Brain microvascular endothelial cell (primary cell): ENCODE results near the gene PARD3.

Experiments used
- DNase-seq: peaks from one replicate; pipeline ENCODE4 v3.0.0-alpha.2; 2020
- H3K27ac ChIP-seq: fragments of 250-450 bp; sonication (Bioruptor Pico); 2 replicates; pipeline ENCODE4 v1.5.1; 2020; ENCODE audit warnings: mild to moderate bottlenecking, moderate library complexity
- H3K27me3 ChIP-seq: fragments of 250-450 bp; sonication (Bioruptor Pico); replicated peaks from 2 replicates; pipeline ENCODE4 v1.5.1; 2020; ENCODE audit warnings: mild to moderate bottlenecking
- H3K36me3 ChIP-seq: fragments of 250-450 bp; sonication (Bioruptor Pico); replicated peaks from 2 replicates; pipeline ENCODE4 v1.5.1; 2020; ENCODE audit warnings: mild to moderate bottlenecking
- H3K4me3 ChIP-seq: 2 replicates; pipeline ENCODE4 v1.5.1; 2011; ENCODE audit warnings: low read depth, mild to moderate bottlenecking, control low read depth, low read length, moderate library complexity
- in situ Hi-C: cut with HindIII; loops from 2 replicates; pipeline ENCODE4 v1.10.0; 2017; ENCODE audit warnings: low sequenced_read_pairs, low pct_ligation_motif_present
- TF ChIP-seq, protein P1 (sequence below): IDR thresholded peaks from 2 replicates; pipeline ENCODE4 v1.5.1; 2011; ENCODE audit warnings: low read depth, mild to moderate bottlenecking, moderate library complexity, low read length, control low read depth, inconsistent platforms; ENCODE audit errors: missing control alignments

PARD3 gene

DNA sequence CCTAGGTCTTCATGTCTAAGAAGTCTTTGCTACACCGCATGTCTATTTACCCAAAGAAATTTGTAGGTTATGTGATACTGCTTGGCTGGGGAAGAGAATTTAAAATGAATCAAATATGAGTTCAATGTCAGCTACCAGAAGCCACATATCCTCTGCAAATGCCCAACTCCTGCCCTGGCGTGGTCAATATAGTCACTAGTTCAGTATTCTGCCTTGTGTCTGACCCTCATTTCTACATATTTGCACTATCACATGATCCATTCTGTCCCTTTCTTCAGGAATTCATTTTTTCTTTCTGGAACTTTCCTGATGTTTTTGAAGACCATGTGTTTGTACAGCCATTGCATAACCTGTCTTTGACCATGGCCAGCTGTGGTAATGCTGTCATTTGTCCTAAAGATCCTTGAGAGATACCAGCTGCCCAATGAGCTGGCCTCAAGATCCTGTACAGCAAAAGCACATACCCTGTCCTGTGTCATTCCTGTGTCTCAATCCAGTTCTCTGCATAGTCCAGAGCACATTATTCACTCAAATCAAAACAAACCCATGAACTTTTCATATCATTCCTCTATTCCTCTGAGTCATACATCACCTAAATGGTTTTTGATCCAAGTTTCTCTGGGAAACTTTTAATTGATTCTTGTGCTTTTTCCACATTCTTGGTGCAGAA, 524.5 kb downstream of the PARD3 start:
- DNase-seq = peak; percentile 91

DNA sequence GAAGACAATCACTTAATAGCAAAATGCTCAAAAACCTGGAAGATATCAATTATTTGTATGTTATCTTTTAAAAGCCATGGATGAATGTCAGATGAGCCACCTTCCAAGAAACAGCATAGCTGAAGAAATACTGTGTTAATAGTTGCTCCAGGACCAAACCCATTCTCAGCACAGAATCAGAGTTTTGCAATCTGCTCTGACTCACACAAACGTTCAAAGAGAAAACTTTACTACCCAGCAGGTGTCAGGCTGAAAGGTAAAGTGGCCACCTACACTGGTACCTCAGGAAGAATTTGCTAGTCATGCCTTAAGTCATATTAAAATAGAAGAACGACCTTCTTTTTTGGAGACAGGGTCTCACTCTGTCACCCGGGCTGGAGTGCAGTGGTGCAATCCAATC, 526.5 kb downstream of the PARD3 start:
- no peak for DNase-seq
- TF ChIP-seq, protein P1, sequence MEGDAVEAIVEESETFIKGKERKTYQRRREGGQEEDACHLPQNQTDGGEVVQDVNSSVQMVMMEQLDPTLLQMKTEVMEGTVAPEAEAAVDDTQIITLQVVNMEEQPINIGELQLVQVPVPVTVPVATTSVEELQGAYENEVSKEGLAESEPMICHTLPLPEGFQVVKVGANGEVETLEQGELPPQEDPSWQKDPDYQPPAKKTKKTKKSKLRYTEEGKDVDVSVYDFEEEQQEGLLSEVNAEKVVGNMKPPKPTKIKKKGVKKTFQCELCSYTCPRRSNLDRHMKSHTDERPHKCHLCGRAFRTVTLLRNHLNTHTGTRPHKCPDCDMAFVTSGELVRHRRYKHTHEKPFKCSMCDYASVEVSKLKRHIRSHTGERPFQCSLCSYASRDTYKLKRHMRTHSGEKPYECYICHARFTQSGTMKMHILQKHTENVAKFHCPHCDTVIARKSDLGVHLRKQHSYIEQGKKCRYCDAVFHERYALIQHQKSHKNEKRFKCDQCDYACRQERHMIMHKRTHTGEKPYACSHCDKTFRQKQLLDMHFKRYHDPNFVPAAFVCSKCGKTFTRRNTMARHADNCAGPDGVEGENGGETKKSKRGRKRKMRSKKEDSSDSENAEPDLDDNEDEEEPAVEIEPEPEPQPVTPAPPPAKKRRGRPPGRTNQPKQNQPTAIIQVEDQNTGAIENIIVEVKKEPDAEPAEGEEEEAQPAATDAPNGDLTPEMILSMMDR = no peak
- no peaks in the 10 kb centered on the region for H3K27me3 ChIP-seq
- H3K36me3 ChIP-seq = no peaks in the 10 kb centered on the region
- H3K27ac ChIP-seq = no peak overlapping the region
- in situ Hi-C loops = no loop called here
- no peak overlapping the region for H3K4me3 ChIP-seq

More for the DNA sequence above, 524.5 kb downstream of the PARD3 start:
- H3K4me3 ChIP-seq = no peak overlapping the region
- H3K36me3 ChIP-seq = no peaks in the 10 kb centered on the region
- H3K27me3 ChIP-seq = no peaks in the 10 kb centered on the region
- in situ Hi-C loops = no loop called here
- peak overlapping the region; percentile 75 for H3K27ac ChIP-seq
- TF ChIP-seq, protein P1 = no peak

DNA sequence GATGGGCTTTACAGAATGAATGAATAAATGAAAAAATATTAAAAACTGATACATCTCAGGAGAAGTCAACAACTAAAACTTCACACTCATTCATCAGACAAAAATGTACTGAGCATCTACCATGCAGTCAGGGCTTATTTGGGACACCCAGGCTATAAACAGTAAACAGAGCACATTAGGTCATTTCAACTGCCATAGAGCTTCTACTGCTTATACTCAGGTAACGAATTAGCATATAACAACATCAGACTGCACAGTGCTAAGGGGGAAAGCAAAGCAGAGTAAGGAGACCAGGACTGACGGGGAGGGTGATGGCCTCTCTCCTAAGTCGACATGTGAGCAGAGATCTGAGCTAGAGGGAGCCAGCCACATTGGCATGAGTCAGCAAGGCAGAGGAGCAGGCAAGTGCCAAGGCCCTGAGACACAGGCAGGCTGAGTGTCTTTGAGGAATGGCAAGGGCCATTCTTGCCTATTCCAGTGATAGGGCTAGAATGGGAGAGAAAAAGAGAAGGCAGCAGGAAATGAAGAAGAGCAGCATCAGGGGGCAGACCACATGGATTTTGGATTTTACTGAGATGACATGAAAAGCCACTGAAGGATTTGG, 528.9 kb downstream of the PARD3 start:
- H3K27ac ChIP-seq = no peak overlapping the region
- TF ChIP-seq, protein P1 = peak; percentile 8
- in situ Hi-C loops = no loop called here

DNA sequence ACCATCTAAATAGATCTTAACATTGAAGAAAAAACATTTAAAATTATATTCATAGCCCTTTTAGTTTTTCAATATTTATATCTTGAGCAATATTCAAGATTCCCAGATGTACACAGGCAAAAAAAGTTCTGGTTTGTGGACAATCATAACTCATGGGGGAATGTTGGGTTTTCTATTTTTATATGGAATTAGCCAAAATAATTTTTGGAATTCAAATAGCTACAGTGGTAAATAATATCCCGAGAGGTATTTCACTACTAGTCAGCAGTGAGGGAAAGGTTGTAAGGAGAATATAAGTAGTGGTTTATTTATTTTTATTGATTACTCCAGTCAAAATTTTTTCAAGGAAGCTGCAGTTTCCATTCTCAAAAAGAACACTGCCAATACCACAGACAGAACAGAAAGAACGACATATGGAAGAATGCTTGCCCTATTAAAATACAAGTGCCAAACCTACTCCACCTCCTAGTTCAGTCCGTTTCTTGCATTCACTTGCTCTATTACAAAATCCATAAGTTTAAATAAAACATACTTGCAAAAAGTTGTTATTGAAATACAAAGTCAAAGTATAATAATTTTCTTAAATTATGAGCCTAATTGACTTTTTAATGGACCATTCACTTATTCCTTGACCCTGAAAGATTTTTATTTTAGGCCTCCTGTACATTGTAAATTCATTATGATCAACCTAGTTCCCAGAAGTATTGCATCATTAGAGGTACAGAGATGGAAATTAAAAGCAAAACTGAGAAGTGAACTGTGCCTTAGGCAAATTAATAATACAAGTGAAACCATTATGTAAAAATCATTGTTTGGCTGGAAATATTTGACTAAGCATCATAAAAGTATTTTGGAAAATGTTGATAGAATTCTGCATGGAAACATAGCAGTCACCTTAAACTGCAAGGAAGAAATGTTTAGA, 533.2 kb downstream of the PARD3 start:
- TF ChIP-seq, protein P1 = no peak
- in situ Hi-C loops = no loop called here
- H3K27ac ChIP-seq = peak overlapping the region; percentile 89
- DNase-seq = no peak
- no peaks in the 10 kb centered on the region for H3K27me3 ChIP-seq
- H3K4me3 ChIP-seq = no peak overlapping the region
- H3K36me3 ChIP-seq = no peaks in the 10 kb centered on the region

More for the DNA sequence above, 528.9 kb downstream of the PARD3 start:
- H3K36me3 ChIP-seq = no peaks in the 10 kb centered on the region
- no peak overlapping the region for H3K4me3 ChIP-seq
- no peak for DNase-seq
- H3K27me3 ChIP-seq = no peaks in the 10 kb centered on the region

DNA sequence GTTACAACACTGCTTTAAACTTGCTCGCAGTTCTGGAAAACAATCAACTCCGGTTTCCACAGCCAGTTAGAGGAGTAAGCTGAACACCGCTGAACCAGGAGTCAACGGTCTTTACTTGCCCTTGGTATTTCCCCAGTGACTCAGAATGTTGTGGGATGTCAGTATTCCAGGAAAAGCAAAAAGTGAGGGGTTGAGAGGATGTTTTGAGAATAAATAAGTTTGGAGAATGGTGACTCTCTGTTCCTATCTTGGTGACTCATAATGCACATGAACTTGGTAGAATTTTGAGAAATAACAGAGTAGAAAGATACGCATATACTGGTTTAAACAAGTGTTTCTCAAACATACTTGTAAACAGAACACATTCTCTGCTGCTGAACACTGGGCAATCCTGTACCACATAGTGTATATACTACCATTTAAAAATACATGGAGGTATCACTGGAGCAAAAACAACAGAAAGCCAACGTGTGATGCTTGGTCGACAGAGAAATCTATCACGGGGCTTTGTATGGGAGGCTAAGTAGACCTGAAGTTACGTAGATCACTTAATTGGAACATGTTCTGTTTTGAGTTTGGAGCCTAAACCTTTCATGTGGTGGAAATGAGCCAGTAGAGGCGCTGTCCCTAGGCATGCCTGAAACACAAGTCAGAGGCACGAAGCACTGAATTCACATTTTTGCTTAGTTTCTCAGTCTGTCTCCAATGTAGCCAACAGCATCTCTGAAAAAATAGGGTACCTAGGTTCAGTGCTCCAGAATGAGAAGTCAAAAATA, 534.3 kb downstream of the PARD3 start:
- TF ChIP-seq, protein P1 = peak; percentile 79
- H3K36me3 ChIP-seq = no peaks in the 10 kb centered on the region
- no peak overlapping the region for H3K4me3 ChIP-seq
- no peaks in the 10 kb centered on the region for H3K27me3 ChIP-seq
- in situ Hi-C loops = no loop called here
- H3K27ac ChIP-seq = peak overlapping the region; percentile 89
- peak; percentile 96 for DNase-seq
